GM21367 (cell line): ENCODE data around the gene PUSL1.

Experiments
- ATAC-seq: cut with Tn5 transposase; IDR thresholded peaks from one replicate; pipeline ENCODE4 v1.9.1; 2021; ENCODE audit not compliant: unreplicated experiment

The PUSL1 gene

GRCh38 chr1:1293263-1294249 is 14.8 kb upstream of the PUSL1 start:
- no peak for ATAC-seq

- no peak for ATAC-seq
Measured at GRCh38 chr1:1294250-1294890, 14.0 kb upstream of the PUSL1 start.

DNA sequence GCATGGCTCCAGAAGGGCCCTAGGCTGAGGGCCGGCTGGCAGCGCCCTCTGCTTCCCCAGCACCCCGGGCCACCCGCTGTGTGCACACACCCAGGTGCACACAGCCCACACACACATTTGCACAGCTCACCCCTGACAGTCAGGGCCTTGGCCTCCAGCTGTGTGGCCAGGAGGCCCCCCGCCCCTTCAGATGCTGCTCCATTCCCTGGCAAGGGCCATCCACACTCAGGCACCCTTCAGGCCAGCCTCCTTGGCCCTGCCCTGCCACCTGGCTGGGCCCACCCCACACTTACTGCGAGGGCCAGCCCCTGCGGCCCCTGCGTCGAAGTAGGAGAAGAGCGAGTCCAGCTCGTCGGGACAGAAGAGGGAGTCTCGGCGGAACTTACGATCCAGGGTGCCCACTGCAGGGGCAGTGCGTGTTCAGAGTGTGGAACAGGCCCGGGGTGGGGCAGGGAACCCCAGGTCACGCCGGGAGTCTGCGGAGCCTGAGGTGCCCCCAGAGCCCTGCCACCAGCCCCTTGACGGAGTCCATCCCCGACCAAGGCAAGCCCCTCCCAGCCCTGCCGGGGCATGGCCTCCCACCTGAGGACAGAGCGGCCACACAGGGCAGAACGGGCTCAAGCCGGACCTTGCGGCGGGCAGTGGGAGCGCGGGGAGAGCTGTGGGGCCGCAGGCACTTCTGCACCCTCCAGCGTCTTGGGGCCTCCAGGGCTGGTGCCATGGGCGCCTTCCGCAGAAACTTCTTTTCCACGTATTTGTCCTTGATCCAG is 13.1 kb upstream of the PUSL1 start:
- no peak for ATAC-seq

DNA sequence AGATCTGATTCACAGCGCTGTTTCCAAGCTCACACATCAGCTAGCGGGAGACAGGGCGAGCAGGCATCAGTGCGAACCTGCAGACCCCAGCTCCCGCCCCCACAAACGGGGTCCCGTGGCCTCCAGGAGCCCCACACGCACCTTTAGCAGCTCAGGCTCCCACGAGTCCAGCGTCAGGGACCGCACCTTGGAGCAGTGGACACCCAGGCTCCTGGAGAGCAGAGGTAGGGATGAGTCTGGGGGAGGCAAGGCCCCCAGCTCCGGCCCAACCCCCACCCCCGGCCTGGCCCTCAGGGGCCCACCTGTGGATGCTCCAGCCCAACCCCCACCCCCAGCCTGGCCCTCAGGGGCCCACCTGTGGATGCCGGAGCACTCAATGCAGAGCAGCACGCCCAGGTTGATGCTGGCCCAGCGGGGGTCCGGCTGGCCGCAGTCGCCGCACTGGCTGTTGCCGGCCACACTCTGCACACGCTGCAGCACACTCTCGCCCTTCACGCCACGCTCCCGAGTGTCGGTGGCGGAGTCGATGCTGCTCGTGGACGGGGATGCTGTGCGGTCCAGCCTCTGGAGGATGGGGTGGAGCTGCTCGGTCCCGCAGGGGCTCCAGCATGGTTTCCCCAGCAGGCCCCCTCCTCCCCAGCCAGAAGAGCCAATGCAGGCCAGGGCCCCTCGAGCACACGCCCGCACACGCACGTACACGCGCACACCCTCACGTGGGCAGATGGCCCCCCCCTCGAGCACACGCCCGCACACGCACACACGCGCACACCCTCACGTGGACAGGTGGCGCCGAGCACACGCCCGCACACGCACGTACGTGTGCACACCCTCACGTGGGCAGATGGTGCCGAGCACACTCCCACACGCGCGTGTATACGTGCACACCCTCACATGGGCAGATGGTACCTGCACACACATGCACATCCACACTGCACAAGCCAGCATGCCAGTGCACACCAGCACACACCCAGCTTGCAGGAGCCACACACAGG is 12.0 kb upstream of the PUSL1 start:
- ATAC-seq = no peak

DNA sequence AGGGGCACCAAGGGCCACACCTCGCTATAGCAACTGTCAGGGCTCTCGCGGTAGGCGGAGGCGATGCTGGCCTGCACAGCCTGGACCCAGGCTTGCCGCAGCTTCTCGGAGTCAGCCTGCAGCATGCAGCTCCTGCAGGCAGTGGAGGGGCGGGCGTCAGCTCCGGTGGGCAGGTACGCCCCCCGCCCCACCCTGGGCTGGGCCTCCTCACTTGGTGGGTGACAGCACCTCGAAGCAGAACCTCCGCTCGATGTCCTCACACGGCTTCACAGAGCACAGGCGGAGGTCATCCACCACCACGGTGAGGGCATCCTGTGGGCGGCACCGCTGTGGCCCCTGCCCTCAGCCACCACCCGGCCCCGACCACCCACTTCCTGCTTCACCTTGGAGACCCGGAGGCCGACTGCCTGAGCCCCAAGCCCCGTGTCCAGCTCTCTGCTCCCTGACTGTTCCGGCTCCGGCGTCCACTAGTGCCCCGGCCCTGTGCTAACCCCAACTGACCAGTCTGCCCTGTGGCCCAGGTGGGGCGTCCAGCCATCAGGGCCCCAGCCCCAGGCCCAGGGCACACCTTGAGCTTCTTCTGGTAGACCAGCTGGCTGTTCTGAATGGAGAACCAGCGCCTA is 10.5 kb upstream of the PUSL1 start:
- ATAC-seq = no peak

- no peak for ATAC-seq
Measured at GRCh38 chr1:1298861-1299685, 9.3 kb upstream of the PUSL1 start.

DNA sequence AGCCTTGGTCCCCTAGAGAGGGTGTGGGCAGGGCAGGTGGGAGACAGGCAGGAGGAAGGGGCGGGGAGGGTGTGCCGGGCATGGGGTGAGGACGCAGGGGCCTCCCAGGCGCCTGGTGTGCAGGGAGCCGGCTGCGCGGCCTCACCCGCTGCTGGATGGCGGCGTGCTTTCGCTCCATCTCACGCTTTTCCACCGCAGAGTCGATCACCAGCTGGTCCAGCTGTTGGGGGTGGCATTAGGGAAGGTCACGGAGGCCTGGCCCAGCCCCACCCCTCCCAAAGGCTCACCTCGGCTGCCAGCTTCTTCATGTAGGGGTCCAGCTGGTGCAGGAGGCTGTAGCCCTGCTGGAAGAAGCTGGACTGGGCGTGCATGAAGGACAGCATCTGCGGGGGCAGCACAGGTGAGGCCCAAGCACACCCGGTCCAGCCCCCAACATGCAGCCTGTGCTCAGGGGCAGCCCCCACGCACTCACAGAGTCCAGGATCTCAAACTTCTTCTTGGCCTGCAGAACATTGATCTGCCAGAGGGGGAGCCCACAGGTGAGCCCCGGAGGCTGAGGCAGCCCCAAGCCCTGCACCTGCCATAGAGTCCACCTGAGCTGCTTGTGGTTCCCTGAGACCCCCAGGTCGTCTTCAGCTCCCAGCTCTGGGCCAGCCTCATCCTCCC is 8.6 kb upstream of the PUSL1 start:
- no peak for ATAC-seq

GRCh38 chr1:1300352-1300739 is 8.1 kb upstream of the PUSL1 start:
- no peak for ATAC-seq

DNA sequence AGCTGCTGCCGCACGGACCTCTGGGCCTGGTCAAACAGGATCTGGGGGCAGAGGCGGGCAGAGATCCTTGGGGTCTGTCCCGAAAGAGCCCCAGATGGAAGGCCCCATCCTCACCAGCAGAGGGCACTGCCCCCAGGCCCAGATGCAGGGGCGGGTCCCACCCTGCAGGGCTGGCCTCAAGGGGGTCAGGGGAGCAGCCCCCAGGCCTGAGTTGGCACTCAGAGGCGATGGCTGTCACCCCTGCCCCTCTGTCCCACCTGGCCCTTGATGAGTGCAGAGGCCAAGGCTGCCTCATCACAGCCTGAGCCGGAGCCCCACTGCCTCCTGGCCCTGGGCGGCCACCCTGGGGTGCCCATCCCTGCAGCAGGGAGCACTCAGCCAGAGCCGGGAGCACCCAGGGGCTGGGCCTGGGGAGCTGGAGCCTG is 6.4 kb upstream of the PUSL1 start:
- ATAC-seq = no peak

DNA sequence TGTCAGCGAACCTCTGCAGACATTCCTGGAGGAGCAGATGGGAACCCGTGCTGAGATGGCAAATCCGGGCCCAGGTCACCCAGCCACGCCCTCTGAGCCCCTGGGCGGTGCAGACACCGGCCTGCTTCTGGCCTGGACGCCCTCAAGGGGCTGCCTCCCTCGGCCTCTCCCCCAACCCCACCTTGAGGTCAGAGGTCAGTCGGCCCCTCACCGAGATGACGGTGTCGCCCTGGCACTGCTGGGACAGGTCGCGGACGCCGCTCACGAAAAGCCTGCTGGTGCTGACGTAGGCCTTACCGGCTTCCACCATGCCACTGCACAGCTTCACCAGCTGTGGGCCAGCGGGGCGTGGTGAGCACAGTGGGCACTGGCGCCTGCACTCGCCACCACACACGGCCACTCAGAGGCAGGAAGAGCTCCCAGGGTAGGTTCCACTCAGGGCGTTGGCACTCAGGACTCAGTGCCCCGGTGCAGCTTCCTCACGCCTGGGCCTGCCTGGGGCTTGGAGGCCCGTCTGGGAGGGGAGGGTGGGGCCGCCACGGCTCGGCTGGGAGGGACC is 5.4 kb upstream of the PUSL1 start:
- no peak for ATAC-seq

- ATAC-seq = no peak
Measured at GRCh38 chr1:1303736-1304135, 4.7 kb upstream of the PUSL1 start.

DNA sequence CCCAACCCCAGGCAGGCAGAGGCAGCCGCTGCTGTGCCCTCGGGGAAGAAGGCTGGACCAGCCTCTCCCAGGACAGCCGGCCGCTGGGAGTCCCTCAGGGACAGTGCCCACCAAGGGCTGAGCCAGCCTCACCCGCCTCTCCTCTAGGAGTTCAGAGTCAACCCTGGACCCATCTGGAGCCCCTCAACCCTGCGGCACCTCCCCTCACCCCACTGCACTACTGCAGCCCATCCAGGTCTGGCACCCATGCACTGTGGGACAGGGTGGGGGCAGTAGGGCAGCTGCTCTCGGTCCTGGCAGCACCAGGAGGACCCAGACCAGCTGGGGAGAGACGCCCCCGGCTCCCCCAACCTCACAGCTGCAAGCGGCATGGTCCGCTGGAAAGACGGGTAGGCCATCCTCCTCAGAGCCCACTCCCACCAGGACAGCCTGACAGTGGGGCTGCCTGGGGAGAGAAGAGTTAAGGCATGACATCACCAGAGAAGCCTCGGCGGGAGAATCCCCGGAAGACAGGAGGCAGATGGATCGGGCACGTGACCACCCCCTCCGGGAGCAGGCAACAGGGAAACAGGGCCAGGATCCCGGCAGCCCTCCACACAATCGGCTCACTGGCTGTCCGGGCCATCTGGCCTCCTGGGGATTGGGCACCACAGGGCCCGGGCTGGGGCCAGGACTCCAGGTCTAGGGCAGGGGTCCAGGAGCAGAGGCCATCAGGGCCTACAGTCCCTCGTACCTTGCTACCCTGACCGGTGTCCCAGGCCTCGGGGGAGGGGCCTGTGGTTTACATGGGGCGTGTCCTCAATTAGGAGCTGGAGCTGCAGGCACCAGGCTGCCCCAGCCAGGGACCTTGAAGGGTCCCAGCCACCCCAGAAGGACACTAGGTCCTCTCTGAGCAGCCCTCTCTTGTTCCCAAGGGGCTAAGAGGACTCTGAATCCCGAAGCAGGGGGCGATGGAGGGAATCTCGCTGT is 3.8 kb upstream of the PUSL1 start:
- ATAC-seq = no peak

GRCh38 chr1:1305300-1306069 is 2.9 kb upstream of the PUSL1 start:
- ATAC-seq = no peak

GRCh38 chr1:1306070-1306660 is 2.2 kb upstream of the PUSL1 start:
- no peak for ATAC-seq

DNA sequence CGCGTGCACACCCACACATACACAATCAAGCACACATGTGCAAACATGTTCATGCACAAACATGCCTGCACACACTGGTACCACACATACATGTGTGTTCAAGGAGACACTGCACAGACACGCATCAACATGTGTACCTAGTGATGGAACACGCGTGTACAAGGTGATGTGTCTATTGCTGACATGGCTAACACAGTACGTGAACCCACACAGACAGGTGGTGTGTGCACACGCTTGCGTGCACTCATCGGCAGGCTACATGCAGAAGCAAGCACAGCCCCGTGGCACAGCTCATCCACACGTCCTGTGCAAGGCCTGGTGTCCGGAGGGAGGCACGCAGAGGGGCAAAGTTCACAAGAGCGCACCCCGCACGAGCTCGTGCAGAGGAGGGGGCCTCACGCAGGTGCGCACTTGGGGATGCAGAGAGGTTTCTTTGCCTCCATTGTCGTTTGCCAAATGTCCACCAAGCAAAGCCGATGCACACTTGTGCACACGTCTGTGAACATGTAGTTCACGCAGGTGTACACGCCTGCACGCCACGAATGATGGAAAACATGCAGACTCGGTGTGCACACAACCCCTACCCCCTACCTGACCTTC is 1.6 kb upstream of the PUSL1 start:
- ATAC-seq = no peak
